Effector memory CD4-positive, alpha-beta T cell (primary cell): Measurements from ENCODE around the gene EFCAB12.

Source experiments
- DNase-seq, 3 donors: peaks; one replicate each; pipeline ENCODE4 v3.0.0-alpha.2; 2020
- H3K27ac ChIP-seq: 2 replicates; pipeline ENCODE4 v1.7.0; 2013; ENCODE audit warnings: mild to moderate bottlenecking, low read length, moderate library complexity; ENCODE audit not compliant: insufficient read depth, poor library complexity, severe bottlenecking
- H3K27me3 ChIP-seq: replicated peaks from 2 replicates; pipeline ENCODE4 v1.7.0; 2013; ENCODE audit warnings: mild to moderate bottlenecking, low read length; ENCODE audit not compliant: insufficient read depth, control insufficient read depth, poor library complexity, severe bottlenecking
- H3K36me3 ChIP-seq: 2 replicates; pipeline ENCODE4 v1.7.0; 2013; ENCODE audit warnings: mild to moderate bottlenecking, low read length, moderate library complexity; ENCODE audit not compliant: control insufficient read depth, insufficient read depth
- H3K4me1 ChIP-seq: 2 replicates; pipeline ENCODE4 v1.7.0; 2013; ENCODE audit warnings: low read length, mild to moderate bottlenecking; ENCODE audit not compliant: control insufficient read depth, insufficient read depth, poor library complexity, severe bottlenecking
- H3K4me3 ChIP-seq: 2 replicates; pipeline ENCODE4 v1.7.0; 2013; ENCODE audit warnings: low read length, low read depth, mild to moderate bottlenecking; ENCODE audit not compliant: insufficient read depth, poor library complexity, severe bottlenecking
- H3K9me3 ChIP-seq: 2 replicates; pipeline ENCODE4 v1.7.0; 2013; ENCODE audit warnings: mild to moderate bottlenecking, low read length, moderate library complexity; ENCODE audit not compliant: control insufficient read depth

Gene EFCAB12

GRCh38 chr3:129425213-129425612, 3.2 kb downstream of the EFCAB12 start:
- DNase-seq = no peak
- peaks cover 7% of the 10 kb centered on the region for H3K4me1 ChIP-seq
- no peak overlapping the region for H3K4me3 ChIP-seq
- H3K9me3 ChIP-seq = no peaks in the 10 kb centered on the region
- no peak overlapping the region for H3K27ac ChIP-seq
- no peaks in the 10 kb centered on the region for H3K27me3 ChIP-seq
- H3K36me3 ChIP-seq = no peaks in the 10 kb centered on the region

DNA sequence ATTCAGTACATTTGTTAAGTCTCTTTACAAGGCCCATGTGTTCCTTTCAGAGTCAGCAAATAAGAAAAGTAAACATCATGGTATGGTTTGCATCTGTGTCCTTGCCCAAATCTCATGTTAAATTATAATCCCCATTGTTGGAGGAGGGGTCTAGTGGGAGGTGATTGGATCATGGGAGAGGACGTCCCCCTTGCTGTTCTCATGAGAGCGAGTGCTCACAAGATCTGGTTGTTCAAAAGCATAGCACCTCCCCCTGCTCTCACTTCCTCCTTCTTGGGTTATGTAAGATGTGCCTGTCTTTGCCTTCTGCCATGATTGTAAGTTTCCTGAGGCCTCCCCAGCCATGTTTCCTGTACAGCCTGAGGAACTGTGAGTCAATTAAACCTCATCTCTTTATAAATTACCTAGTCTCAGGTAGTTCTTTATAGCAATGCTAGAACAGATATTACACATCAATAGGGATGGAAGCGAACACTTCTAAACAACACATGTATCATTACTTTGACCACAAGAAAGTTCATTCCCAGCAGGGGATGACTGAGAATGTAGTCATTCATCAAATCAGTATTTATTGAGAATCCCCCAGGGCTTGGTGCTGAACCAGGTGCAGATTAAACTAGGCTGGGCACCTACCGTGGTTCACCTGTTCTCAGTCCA, 4.1 kb downstream of the EFCAB12 start:
- Histone ChIP-seq H3K9me3 (no peaks in the 10 kb centered on the region), H3K36me3 (no peaks in the 10 kb centered on the region), H3K27ac (no peak overlapping the region), H3K27me3 (no peaks in the 10 kb centered on the region), H3K4me1 (peaks cover 7% of the 10 kb centered on the region), H3K4me3 (no peak overlapping the region)
- no peak for DNase-seq

DNA sequence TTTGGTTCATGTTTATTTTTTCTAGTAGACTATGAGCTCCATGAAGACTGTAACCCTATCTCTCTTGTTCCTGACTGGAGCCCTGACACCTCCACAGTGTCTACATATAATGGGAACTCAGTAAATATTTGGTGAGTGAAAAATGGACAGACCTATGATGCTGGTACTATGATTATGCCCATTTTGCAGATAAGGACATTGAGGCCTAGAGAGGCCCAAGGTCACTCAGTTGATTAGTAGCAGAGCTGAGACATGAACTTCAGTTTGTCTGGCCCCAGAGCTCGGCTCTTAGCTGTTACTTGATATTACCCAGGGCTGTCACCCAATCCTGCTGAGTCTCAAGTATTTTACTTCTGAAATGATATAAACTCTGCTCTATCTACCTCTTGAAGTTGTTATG, 5.5 kb downstream of the EFCAB12 start:
- DNase-seq = no peak
- H3K4me1 ChIP-seq = peaks cover under 1% of the 10 kb centered on the region
- no peak overlapping the region for H3K27ac ChIP-seq
- no peak overlapping the region for H3K4me3 ChIP-seq
- no peaks in the 10 kb centered on the region for H3K36me3 ChIP-seq
- no peaks in the 10 kb centered on the region for H3K9me3 ChIP-seq
- no peaks in the 10 kb centered on the region for H3K27me3 ChIP-seq

GRCh38 chr3:129421988-129422745, 6.3 kb downstream of the EFCAB12 start:
- Histone ChIP-seq H3K4me3 (no peak overlapping the region), H3K36me3 (no peaks in the 10 kb centered on the region), H3K27me3 (no peaks in the 10 kb centered on the region), H3K9me3 (no peaks in the 10 kb centered on the region), H3K4me1 (no peaks in the 10 kb centered on the region), H3K27ac (no peak overlapping the region)
- no peak for DNase-seq

DNA sequence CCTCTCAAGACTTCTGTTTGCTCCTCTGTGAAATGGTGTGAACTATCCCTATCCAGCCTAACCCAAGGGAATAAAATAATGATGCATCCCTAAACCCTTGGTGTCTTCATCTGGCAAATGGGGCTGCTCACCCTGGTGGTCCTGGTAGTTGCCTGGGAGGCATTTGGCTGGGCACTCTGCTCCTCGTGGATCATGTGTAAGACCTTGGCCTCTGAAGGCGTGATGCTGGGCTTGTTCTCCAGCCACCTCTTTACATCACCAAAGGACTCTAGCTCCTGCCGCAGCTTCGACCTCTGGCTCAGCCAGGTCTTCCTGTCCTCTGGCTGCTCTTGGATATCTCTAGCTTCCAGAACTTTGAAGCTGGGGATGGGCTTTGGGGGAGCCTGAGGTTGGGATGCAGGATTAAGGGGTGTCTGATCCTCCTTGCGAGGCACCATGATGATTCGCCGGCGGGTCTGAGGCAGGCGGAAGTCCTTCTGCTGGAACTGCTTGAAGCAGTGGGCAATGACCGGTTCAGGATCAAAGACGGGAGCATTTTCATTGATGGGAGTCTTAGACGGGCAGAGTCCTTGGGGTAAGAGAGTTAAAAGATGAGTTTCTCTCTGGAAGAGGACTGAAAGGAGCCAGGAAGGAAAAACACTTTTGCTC, 7.1 kb downstream of the EFCAB12 start:
- DNase-seq = no peak
- H3K9me3 ChIP-seq = no peaks in the 10 kb centered on the region
- H3K36me3 ChIP-seq = no peaks in the 10 kb centered on the region
- no peak overlapping the region for H3K27ac ChIP-seq
- no peak overlapping the region for H3K4me3 ChIP-seq
- no peaks in the 10 kb centered on the region for H3K4me1 ChIP-seq
- no peaks in the 10 kb centered on the region for H3K27me3 ChIP-seq

DNA sequence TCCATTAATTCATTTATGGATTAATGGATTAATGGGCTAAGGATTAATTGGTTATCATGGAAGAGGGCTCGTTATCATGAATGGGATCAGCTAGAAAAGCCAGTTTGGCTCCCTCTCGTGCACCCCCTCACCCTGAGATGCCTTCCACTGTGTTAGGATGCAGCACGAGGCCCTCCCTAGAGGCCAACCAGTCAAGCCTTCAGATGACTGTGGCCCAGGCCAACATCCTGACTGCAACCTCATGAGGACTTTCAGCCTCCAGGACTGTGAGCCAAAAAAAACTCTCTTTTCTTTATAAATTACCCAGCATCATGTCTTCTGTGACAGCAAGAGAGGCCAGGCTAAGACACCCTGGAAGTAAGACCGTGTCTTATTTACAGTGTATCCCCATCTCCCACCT, 9.0 kb downstream of the EFCAB12 start:
- H3K27me3 ChIP-seq = no peaks in the 10 kb centered on the region
- no peaks in the 10 kb centered on the region for H3K36me3 ChIP-seq
- no peak overlapping the region for H3K27ac ChIP-seq
- no peaks in the 10 kb centered on the region for H3K9me3 ChIP-seq
- no peak overlapping the region for H3K4me3 ChIP-seq
- no peak for DNase-seq
- H3K4me1 ChIP-seq = no peaks in the 10 kb centered on the region

GRCh38 chr3:129418041-129418973, 10.1 kb downstream of the EFCAB12 start:
- H3K9me3 ChIP-seq = no peaks in the 10 kb centered on the region
- no peak overlapping the region for H3K27ac ChIP-seq
- H3K4me1 ChIP-seq = no peaks in the 10 kb centered on the region
- DNase-seq = no peak
- H3K27me3 ChIP-seq = no peaks in the 10 kb centered on the region
- no peaks in the 10 kb centered on the region for H3K36me3 ChIP-seq
- no peak overlapping the region for H3K4me3 ChIP-seq

GRCh38 chr3:129417326-129417725, 11.1 kb downstream of the EFCAB12 start:
- no peaks in the 10 kb centered on the region for H3K9me3 ChIP-seq
- no peak overlapping the region for H3K27ac ChIP-seq
- no peaks in the 10 kb centered on the region for H3K4me1 ChIP-seq
- no peak overlapping the region for H3K4me3 ChIP-seq
- no peak for DNase-seq
- no peaks in the 10 kb centered on the region for H3K27me3 ChIP-seq
- no peaks in the 10 kb centered on the region for H3K36me3 ChIP-seq

GRCh38 chr3:129416415-129416814, 12.0 kb downstream of the EFCAB12 start:
- Histone ChIP-seq H3K27ac (no peak overlapping the region), H3K4me1 (no peaks in the 10 kb centered on the region), H3K4me3 (no peak overlapping the region), H3K27me3 (no peaks in the 10 kb centered on the region), H3K9me3 (no peaks in the 10 kb centered on the region), H3K36me3 (no peaks in the 10 kb centered on the region)
- no peak for DNase-seq
